ENCODE results near the gene AFM. TPM values are rescaled to one million over a fixed set of nuclear protein-coding genes. Genes with fewer than 3 reads are reported as not detected.

The AFM gene
- total and polyA plus RNA-seq, 2 donors (not counting 3 experiments of a cell fraction or from before 2014, with no cell fraction given) = not detected

DNA sequence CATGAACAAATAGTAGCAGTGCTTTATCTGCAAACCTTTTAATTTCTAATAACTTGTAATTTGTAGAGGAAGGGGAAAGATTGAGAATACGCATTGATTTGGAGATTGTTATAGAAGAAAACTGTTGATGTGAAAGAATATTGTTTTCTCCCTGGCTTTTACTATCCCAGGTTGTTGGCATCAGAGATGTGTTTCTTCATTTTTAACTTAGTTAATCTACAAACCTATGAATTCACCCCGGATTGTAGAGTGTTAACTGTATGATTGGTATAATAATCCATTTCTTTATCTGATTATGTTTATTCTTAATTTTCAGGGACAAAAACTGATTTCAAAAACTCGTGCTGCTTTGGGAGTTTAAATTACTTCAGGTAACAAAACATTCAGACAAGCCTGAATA lies 26.6 kb upstream of the AFM start:
- intact Hi-C loops (cut with micrococcal nuclease) (no loop called here), dilution Hi-C loops (cut with MboI; ENCODE audit: extremely low pct_ligation_motif_present, low sequenced_read_pairs) (no loop called here)
- FAIRE-seq = no peak
- ChIA-PET CTCF (no interaction called here), POLR2A (no interaction called here)
- no peaks in the 10 kb centered on the region for H4K20me1 ChIP-seq (replicated peaks; ENCODE audit: control insufficient read depth, extremely low read depth, insufficient read depth, low read length)
- H3K27me3 ChIP-seq (ENCODE audit: control insufficient read depth in 2 of 2, insufficient read depth in 2 of 2, low read length in 2 of 2) = peaks cover 3 to 6% of the 10 kb centered on the region in 2 experiments
- TF ChIP-seq, protein P1, sequence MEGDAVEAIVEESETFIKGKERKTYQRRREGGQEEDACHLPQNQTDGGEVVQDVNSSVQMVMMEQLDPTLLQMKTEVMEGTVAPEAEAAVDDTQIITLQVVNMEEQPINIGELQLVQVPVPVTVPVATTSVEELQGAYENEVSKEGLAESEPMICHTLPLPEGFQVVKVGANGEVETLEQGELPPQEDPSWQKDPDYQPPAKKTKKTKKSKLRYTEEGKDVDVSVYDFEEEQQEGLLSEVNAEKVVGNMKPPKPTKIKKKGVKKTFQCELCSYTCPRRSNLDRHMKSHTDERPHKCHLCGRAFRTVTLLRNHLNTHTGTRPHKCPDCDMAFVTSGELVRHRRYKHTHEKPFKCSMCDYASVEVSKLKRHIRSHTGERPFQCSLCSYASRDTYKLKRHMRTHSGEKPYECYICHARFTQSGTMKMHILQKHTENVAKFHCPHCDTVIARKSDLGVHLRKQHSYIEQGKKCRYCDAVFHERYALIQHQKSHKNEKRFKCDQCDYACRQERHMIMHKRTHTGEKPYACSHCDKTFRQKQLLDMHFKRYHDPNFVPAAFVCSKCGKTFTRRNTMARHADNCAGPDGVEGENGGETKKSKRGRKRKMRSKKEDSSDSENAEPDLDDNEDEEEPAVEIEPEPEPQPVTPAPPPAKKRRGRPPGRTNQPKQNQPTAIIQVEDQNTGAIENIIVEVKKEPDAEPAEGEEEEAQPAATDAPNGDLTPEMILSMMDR (IDR thresholded peaks at IDR 0.05; ENCODE audit: extremely low read depth in 1 of 2, insufficient read depth in 1 of 2, low read depth in 1 of 2, low read length in 2 of 2) = no peak
- no peak overlapping the region for H3K27ac ChIP-seq (ENCODE audit: insufficient read depth, low read depth, low read length)
- no peaks in the 10 kb centered on the region for H3K79me2 ChIP-seq (ENCODE audit: control insufficient read depth, insufficient read depth, low read length)
- no peak overlapping the region for H3K9ac ChIP-seq (replicated peaks; ENCODE audit: extremely low read depth, insufficient read depth, low read length)
- no peak overlapping the region for H3K4me3 ChIP-seq (replicated peaks in 1 of 3; ENCODE audit: insufficient read depth in 1 of 3, low read depth in 1 of 3, low read length in 3 of 3)
- no peaks in the 10 kb centered on the region for H3K9me3 ChIP-seq (replicated peaks; ENCODE audit: control insufficient read depth, insufficient read depth, low read length)
- no peak overlapping the region for H3K4me2 ChIP-seq (ENCODE audit: insufficient read depth, low read length)
- BruUV-seq (replicated peaks) = no TSS peak
- DNase-seq (ENCODE audit: low read depth, low spot score) = no peak
- no peaks in the 10 kb centered on the region for H3K36me3 ChIP-seq (ENCODE audit: control insufficient read depth in 2 of 2, extremely low read depth in 1 of 2, insufficient read depth in 2 of 2, low read length in 2 of 2)
- no peaks in the 10 kb centered on the region for H3K9me1 ChIP-seq (replicated peaks; ENCODE audit: control insufficient read depth, extremely low read depth, insufficient read depth, low read length)
- H3K4me1 ChIP-seq (ENCODE audit: control insufficient read depth, extremely low read depth, insufficient read depth, low read length) = no peaks in the 10 kb centered on the region
- H2AFZ ChIP-seq (ENCODE audit: low read depth, low read length) = no peak overlapping the region

DNA sequence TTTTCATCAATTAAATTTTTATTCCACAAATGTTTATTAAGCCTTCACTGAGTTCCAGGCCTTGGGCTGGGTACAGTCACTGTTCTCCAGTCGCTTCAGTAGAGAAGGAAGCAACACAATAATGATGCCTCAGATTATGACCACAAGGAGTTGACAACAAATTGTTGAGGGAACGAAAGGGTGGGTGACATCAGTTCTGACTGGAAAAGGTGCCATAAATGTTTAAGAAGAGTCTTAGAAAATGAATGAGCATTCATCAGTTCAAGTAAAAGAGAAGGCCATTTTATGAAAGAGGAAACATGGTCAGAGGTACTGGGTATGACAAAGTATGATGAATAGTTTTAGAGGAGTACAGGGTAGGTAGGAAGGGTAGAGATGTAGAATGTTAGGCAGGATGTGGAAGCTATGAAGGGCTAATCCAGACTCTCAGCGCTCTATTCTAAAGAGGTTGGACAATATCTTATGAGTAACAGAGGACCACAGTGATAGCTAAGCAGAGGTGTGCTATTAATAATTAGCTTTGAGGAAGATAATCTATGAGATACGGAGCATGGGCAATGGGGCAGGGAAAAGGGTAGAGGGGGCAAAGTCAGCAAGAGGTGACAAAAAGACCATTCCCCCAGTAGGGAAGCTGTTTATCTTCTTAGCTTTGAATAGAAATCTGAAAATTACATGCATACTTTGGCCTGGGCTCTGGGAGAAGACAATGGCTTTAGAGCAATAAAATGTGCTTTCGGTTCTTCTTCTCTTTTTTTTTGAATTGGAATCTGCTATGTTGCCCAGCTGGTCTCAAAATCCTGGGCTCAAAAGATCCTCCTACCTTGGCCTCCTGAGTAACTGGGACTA lies 25.1 kb upstream of the AFM start:
- Histone ChIP-seq H4K20me1 (replicated peaks; ENCODE audit: control insufficient read depth, extremely low read depth, insufficient read depth, low read length) (no peaks in the 10 kb centered on the region), H3K9ac (replicated peaks; ENCODE audit: extremely low read depth, insufficient read depth, low read length) (no peak overlapping the region), H3K27me3 (ENCODE audit: control insufficient read depth in 2 of 2, insufficient read depth in 2 of 2, low read length in 2 of 2) (peaks cover 3 to 4% of the 10 kb centered on the region in 2 experiments), H3K36me3 (ENCODE audit: control insufficient read depth in 2 of 2, extremely low read depth in 1 of 2, insufficient read depth in 2 of 2, low read length in 2 of 2) (no peaks in the 10 kb centered on the region), H3K27ac (ENCODE audit: insufficient read depth, low read depth, low read length) (no peak overlapping the region), H3K79me2 (ENCODE audit: control insufficient read depth, insufficient read depth, low read length) (no peaks in the 10 kb centered on the region), H3K4me1 (ENCODE audit: control insufficient read depth, extremely low read depth, insufficient read depth, low read length) (no peaks in the 10 kb centered on the region), H3K9me1 (replicated peaks; ENCODE audit: control insufficient read depth, extremely low read depth, insufficient read depth, low read length) (no peaks in the 10 kb centered on the region), H3K4me3 (replicated peaks in 1 of 3; ENCODE audit: insufficient read depth in 1 of 3, low read depth in 1 of 3, low read length in 3 of 3) (no peak overlapping the region), H2AFZ (ENCODE audit: low read depth, low read length) (no peak overlapping the region), H3K9me3 (replicated peaks; ENCODE audit: control insufficient read depth, insufficient read depth, low read length) (no peaks in the 10 kb centered on the region), H3K4me2 (ENCODE audit: insufficient read depth, low read length) (no peak overlapping the region)
- FAIRE-seq (no peak), DNase-seq (ENCODE audit: low read depth, low spot score) (no peak)
- intact Hi-C loops (cut with micrococcal nuclease) (no loop called here), dilution Hi-C loops (cut with MboI; ENCODE audit: extremely low pct_ligation_motif_present, low sequenced_read_pairs) (no loop called here)
- no TSS peak for BruUV-seq (replicated peaks)
- TF ChIP-seq, protein P2, sequence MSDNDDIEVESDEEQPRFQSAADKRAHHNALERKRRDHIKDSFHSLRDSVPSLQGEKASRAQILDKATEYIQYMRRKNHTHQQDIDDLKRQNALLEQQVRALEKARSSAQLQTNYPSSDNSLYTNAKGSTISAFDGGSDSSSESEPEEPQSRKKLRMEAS (IDR thresholded peaks at IDR 0.05; ENCODE audit: insufficient read depth, insufficient read length) = no peak
- TF ChIP-seq MYC (IDR thresholded peaks at IDR 0.05; ENCODE audit: low read depth, low read length) (no peak), FOS (IDR thresholded peaks at IDR 0.05; ENCODE audit: borderline replicate concordance, insufficient read depth, low read length) (no peak), POLR2A (IDR thresholded peaks at IDR 0.05; ENCODE audit: low read depth, low read length) (no peak), EZH2 (IDR thresholded peaks at IDR 0.05; ENCODE audit: borderline replicate concordance, low read depth, low read length, severe bottlenecking) (no peak), GATA2 (IDR thresholded peaks at IDR 0.05; ENCODE audit: insufficient read depth, insufficient read length, low read depth, low read length) (no peak), POLR2AphosphoS5 (IDR thresholded peaks at IDR 0.05; ENCODE audit: insufficient read depth, low read depth, low read length) (no peak), JUN (IDR thresholded peaks at IDR 0.05; ENCODE audit: borderline replicate concordance, insufficient read depth, insufficient read length, low read depth) (no peak)
- TF ChIP-seq, protein P1 (IDR thresholded peaks at IDR 0.05; ENCODE audit: extremely low read depth in 1 of 2, insufficient read depth in 1 of 2, low read depth in 1 of 2, low read length in 2 of 2) = no peak
- ChIA-PET CTCF (interaction anchor here (1.2 to 2.4 kb wide), 2 partner anchors 10 to 678 kb away, joined by 3 to 21 read pairs; no protein-coding TSS in a partner anchor), POLR2A (no interaction called here)

All from endothelial cell of umbilical vein (primary cell).